HepG2 (cell line): ENCODE measurements around the gene HDAC4. TPM values are rescaled to one million over a fixed set of nuclear protein-coding genes. Genes with fewer than 3 reads are reported as not detected.

Experiments
- MEIS2 ChIP-seq: sonication (generic); formaldehyde crosslinking; IDR thresholded peaks from 2 replicates; pipeline ENCODE4 v1.9.0; 2021; ENCODE audit warnings: mild to moderate bottlenecking, missing genetic modification reagents
- MIER2 ChIP-seq: IDR thresholded peaks from 2 replicates; pipeline ENCODE4 v1.6.1; 2016; ENCODE audit warnings: missing biosample characterization, missing genetic modification reagents
- PAX8 ChIP-seq: sonication (generic); formaldehyde crosslinking; IDR thresholded peaks from 2 replicates; pipeline ENCODE4 v1.8.0; 2022; ENCODE audit warnings: mild to moderate bottlenecking, missing genetic modification reagents, borderline replicate concordance
- RXRB ChIP-seq: IDR thresholded peaks from 2 replicates; pipeline ENCODE4 v1.6.1; 2016; ENCODE audit warnings: borderline replicate concordance, missing genetic modification reagents, missing compliant biosample characterization
- SETDB1 ChIP-seq: sonication (generic); formaldehyde crosslinking; IDR thresholded peaks from 2 replicates; pipeline ENCODE4 v1.5.1; 2020; ENCODE audit warnings: missing genetic modification reagents, mild to moderate bottlenecking, borderline replicate concordance
- SP2 ChIP-seq: sonication (generic); formaldehyde crosslinking; IDR thresholded peaks from 2 replicates; pipeline ENCODE4 v1.5.1; 2020; ENCODE audit warnings: mild to moderate bottlenecking, missing genetic modification reagents
- SUZ12 ChIP-seq: fragments of 150-350 bp; IDR thresholded peaks from 2 replicates; pipeline ENCODE4 v1.6.1; 2014; ENCODE audit warnings: low read depth, low read length
- ZNF143 ChIP-seq: sonication (generic); formaldehyde crosslinking; IDR thresholded peaks from 2 replicates; pipeline ENCODE4 v1.4.0; 2020; ENCODE audit warnings: missing genetic modification reagents
- ZNF225 ChIP-seq: sonication (generic); formaldehyde crosslinking; IDR thresholded peaks from 2 replicates; pipeline ENCODE4 v1.4.0; 2020; ENCODE audit warnings: mild to moderate bottlenecking, missing genetic modification reagents
- ZNF234 ChIP-seq: sonication (generic); formaldehyde crosslinking; conservative IDR thresholded peaks from 2 replicates; pipeline ENCODE4 v1.5.1; 2020; ENCODE audit warnings: mild to moderate bottlenecking, missing genetic modification reagents
- ZZZ3 ChIP-seq: sonication (generic); formaldehyde crosslinking; IDR thresholded peaks from 2 replicates; pipeline ENCODE4 v1.4.0; 2020; ENCODE audit warnings: missing genetic modification reagents, mild to moderate bottlenecking, borderline replicate concordance
- polyA plus RNA-seq, 8 experiments: library from polyadenylated mRNA; depleted of rRNA in 3 of 8; stranded (reverse) in 7 of 8; unstranded in 1 of 8; fragments of >200 nt; fragmentation: Illumina TruSeq in 4 of 8; extraction: Trizol in 4 of 8; gene quantifications; 2 replicates each; pipeline versions ENCODE4 v1.2.1 to v1.2.3, GENCODE V29; 2011 to 2016; ENCODE audit warnings: low read depth in 4 of 8, missing spikeins in 1 of 8, mixed read lengths in 1 of 8; ENCODE audit not compliant: insufficient read depth in 1 of 8
- total RNA-seq, 5 experiments: library from RNA; depleted of rRNA; stranded (reverse); fragments of >200 nt; fragmentation: Illumina TruSeq; extraction: Trizol; gene quantifications; 2 replicates each; pipeline ENCODE4 v1.2.3, GENCODE V29; 2016; ENCODE audit warnings: low read depth in 1 of 5
- TF ChIP-seq, protein P1 (sequence below): sonication (generic); formaldehyde crosslinking; conservative IDR thresholded peaks from 2 replicates; pipeline ENCODE4 v1.8.1; 2023; ENCODE audit warnings: missing genetic modification reagents
- TF ChIP-seq, protein P2 (sequence below): conservative IDR thresholded peaks from 2 replicates; pipeline ENCODE4 v1.6.1; 2018; ENCODE audit warnings: missing genetic modification reagents
- TF ChIP-seq, protein P3 (sequence below): sonication (generic); formaldehyde crosslinking; IDR thresholded peaks from 2 replicates; pipeline ENCODE4 v1.5.1; 2020; ENCODE audit warnings: missing genetic modification reagents, mild to moderate bottlenecking, borderline replicate concordance
- TF ChIP-seq, protein P4 (sequence below): sonication (generic); formaldehyde crosslinking; IDR thresholded peaks from 2 replicates; pipeline ENCODE4 v1.8.0; 2022; ENCODE audit warnings: missing genetic modification reagents, mild to moderate bottlenecking, borderline replicate concordance
- TF ChIP-seq, protein P5 (sequence below): IDR thresholded peaks from 2 replicates; pipeline ENCODE4 v1.6.1; 2016; ENCODE audit warnings: control low read depth
- TF ChIP-seq, protein P6 (sequence below): fragments of 450-650 bp; IDR thresholded peaks from 2 replicates; pipeline ENCODE4 v1.6.1; 2016
- TF ChIP-seq, protein P7 (sequence below): sonication (generic); formaldehyde crosslinking; IDR thresholded peaks from 2 replicates; pipeline ENCODE4 v1.4.0; 2020; ENCODE audit warnings: missing genetic modification reagents

HDAC4 gene
- total and polyA plus RNA-seq, 2 of the 13 experiments (the other 11 are each of a cell fraction or from before 2014, with no cell fraction given): 10.1 to 11.5 TPM

DNA sequence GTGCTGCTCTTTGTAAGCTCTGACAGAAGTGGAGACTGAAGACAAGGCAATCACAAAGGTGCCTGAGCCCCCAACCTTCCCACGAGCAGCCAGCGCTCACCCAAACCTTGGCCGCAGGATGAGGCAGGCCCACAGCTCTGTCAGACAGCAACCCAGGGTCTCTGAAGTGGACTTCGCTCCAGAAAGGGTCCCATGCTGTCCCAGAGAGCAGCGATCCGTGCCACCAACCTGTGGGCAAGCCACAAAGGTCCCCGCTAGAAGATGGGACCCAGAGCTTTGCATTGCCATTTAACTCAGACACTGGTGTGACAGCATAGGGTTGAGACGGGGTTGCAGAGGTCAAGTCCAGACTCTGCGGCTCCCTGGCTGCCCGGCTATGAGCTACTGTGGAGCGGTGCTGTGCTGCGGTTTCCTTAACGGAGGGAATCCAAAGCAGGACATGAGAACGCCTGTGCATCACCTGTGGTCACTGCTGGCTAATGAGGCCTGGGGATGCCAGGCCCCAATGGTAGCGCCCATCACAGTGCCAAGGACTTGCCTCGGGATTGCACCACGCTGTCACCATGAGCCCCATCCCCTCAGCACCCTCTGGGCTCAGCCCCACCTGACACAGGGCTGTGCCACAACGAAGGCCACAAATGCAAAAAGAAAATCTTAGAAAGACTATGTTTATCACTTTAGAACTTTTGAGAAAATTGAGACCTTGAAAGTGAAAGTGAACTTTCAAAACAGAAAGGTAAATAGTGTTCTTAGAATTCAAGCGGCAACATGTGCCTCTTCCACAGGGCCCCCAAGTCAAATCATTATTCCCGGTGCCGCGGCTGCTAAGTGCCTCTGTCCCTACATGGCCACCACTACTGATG lies 103.4 kb downstream of the HDAC4 start (continued):
- TF ChIP-seq, protein P1, sequence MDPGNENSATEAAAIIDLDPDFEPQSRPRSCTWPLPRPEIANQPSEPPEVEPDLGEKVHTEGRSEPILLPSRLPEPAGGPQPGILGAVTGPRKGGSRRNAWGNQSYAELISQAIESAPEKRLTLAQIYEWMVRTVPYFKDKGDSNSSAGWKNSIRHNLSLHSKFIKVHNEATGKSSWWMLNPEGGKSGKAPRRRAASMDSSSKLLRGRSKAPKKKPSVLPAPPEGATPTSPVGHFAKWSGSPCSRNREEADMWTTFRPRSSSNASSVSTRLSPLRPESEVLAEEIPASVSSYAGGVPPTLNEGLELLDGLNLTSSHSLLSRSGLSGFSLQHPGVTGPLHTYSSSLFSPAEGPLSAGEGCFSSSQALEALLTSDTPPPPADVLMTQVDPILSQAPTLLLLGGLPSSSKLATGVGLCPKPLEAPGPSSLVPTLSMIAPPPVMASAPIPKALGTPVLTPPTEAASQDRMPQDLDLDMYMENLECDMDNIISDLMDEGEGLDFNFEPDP: no peak
- TF ChIP-seq, protein P2, sequence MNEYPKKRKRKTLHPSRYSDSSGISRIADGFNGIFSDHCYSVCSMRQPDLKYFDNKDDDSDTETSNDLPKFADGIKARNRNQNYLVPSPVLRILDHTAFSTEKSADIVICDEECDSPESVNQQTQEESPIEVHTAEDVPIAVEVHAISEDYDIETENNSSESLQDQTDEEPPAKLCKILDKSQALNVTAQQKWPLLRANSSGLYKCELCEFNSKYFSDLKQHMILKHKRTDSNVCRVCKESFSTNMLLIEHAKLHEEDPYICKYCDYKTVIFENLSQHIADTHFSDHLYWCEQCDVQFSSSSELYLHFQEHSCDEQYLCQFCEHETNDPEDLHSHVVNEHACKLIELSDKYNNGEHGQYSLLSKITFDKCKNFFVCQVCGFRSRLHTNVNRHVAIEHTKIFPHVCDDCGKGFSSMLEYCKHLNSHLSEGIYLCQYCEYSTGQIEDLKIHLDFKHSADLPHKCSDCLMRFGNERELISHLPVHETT (CRISPR knock-in tag): no peak
- TF ChIP-seq, protein P3, sequence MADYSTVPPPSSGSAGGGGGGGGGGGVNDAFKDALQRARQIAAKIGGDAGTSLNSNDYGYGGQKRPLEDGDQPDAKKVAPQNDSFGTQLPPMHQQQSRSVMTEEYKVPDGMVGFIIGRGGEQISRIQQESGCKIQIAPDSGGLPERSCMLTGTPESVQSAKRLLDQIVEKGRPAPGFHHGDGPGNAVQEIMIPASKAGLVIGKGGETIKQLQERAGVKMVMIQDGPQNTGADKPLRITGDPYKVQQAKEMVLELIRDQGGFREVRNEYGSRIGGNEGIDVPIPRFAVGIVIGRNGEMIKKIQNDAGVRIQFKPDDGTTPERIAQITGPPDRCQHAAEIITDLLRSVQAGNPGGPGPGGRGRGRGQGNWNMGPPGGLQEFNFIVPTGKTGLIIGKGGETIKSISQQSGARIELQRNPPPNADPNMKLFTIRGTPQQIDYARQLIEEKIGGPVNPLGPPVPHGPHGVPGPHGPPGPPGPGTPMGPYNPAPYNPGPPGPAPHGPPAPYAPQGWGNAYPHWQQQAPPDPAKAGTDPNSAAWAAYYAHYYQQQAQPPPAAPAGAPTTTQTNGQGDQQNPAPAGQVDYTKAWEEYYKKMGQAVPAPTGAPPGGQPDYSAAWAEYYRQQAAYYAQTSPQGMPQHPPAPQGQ (CRISPR knock-in tag): no peak
- TF ChIP-seq MIER2 (CRISPR knock-in tag) (no peak), SETDB1 (CRISPR knock-in tag) (no peak), RXRB (CRISPR knock-in tag) (peak; percentile 74), ZNF234 (CRISPR knock-in tag) (no peak), ZZZ3 (no peak), SP2 (CRISPR knock-in tag) (no peak), ZNF225 (CRISPR knock-in tag) (peak; percentile 19; the same call in 1 of the 2 replicates), ZNF143 (CRISPR knock-in tag) (no peak; the same call in 1 of the 2 replicates), PAX8 (CRISPR knock-in tag) (no peak), SUZ12 (no peak), MEIS2 (CRISPR knock-in tag) (0 out of 2 replicates have a peak, but pooled peaks have one; percentile 43)
- TF ChIP-seq, protein P4, sequence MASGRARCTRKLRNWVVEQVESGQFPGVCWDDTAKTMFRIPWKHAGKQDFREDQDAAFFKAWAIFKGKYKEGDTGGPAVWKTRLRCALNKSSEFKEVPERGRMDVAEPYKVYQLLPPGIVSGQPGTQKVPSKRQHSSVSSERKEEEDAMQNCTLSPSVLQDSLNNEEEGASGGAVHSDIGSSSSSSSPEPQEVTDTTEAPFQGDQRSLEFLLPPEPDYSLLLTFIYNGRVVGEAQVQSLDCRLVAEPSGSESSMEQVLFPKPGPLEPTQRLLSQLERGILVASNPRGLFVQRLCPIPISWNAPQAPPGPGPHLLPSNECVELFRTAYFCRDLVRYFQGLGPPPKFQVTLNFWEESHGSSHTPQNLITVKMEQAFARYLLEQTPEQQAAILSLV (CRISPR knock-in tag): no peak
- TF ChIP-seq, protein P5, sequence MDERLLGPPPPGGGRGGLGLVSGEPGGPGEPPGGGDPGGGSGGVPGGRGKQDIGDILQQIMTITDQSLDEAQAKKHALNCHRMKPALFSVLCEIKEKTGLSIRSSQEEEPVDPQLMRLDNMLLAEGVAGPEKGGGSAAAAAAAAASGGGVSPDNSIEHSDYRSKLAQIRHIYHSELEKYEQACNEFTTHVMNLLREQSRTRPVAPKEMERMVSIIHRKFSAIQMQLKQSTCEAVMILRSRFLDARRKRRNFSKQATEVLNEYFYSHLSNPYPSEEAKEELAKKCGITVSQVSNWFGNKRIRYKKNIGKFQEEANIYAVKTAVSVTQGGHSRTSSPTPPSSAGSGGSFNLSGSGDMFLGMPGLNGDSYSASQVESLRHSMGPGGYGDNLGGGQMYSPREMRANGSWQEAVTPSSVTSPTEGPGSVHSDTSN (CRISPR knock-in tag): no peak
- TF ChIP-seq, protein P6, sequence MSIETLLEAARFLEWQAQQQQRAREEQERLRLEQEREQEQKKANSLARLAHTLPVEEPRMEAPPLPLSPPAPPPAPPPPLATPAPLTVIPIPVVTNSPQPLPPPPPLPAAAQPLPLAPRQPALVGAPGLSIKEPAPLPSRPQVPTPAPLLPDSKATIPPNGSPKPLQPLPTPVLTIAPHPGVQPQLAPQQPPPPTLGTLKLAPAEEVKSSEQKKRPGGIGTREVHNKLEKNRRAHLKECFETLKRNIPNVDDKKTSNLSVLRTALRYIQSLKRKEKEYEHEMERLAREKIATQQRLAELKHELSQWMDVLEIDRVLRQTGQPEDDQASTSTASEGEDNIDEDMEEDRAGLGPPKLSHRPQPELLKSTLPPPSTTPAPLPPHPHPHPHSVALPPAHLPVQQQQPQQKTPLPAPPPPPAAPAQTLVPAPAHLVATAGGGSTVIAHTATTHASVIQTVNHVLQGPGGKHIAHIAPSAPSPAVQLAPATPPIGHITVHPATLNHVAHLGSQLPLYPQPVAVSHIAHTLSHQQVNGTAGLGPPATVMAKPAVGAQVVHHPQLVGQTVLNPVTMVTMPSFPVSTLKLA: no peak
- TF ChIP-seq, protein P7, sequence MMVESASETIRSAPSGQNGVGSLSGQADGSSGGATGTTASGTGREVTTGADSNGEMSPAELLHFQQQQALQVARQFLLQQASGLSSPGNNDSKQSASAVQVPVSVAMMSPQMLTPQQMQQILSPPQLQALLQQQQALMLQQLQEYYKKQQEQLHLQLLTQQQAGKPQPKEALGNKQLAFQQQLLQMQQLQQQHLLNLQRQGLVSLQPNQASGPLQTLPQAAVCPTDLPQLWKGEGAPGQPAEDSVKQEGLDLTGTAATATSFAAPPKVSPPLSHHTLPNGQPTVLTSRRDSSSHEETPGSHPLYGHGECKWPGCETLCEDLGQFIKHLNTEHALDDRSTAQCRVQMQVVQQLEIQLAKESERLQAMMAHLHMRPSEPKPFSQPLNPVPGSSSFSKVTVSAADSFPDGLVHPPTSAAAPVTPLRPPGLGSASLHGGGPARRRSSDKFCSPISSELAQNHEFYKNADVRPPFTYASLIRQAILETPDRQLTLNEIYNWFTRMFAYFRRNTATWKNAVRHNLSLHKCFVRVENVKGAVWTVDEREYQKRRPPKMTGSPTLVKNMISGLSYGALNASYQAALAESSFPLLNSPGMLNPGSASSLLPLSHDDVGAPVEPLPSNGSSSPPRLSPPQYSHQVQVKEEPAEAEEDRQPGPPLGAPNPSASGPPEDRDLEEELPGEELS (CRISPR knock-in tag): no peak
